H9 (cell line): ENCODE data around the gene EMC9. TPM values are rescaled to one million over a fixed set of nuclear protein-coding genes. Genes with fewer than 3 reads are reported as not detected.

Experiments
- DNase-seq: peaks from one replicate; pipeline ENCODE4 v3.0.0-alpha.2; 2017
- H2AFZ ChIP-seq: one replicate; pipeline ENCODE4 v1.6.1; 2013; ENCODE audit warnings: mild to moderate bottlenecking, low read length, control low read depth, moderate library complexity
- H2AK5ac ChIP-seq: 2 replicates; pipeline ENCODE4 v1.6.1; 2013; ENCODE audit warnings: low read length, control low read depth, mixed read lengths; ENCODE audit not compliant: insufficient read length
- H2BK120ac ChIP-seq: one replicate; pipeline ENCODE4 v1.6.1; 2013; ENCODE audit warnings: low read depth, mild to moderate bottlenecking, low read length, control low read depth, inconsistent platforms; ENCODE audit not compliant: poor library complexity, severe bottlenecking
- H2BK12ac ChIP-seq: 2 replicates; pipeline ENCODE4 v1.6.1; 2013; ENCODE audit warnings: low read length, control low read depth, mixed read lengths, low read depth; ENCODE audit not compliant: insufficient read length
- H2BK15ac ChIP-seq: 2 replicates; pipeline ENCODE4 v1.6.1; 2013; ENCODE audit warnings: low read depth, low read length, control low read depth
- H2BK20ac ChIP-seq: one replicate; pipeline ENCODE4 v1.6.1; 2013; ENCODE audit warnings: low read depth, mild to moderate bottlenecking, low read length, control low read depth, inconsistent platforms; ENCODE audit not compliant: poor library complexity, severe bottlenecking
- H2BK5ac ChIP-seq: 2 replicates; pipeline ENCODE4 v1.6.1; 2013; ENCODE audit warnings: low read length, control low read depth, mixed read lengths; ENCODE audit not compliant: insufficient read length
- H3K14ac ChIP-seq: 2 replicates; pipeline ENCODE4 v1.6.1; 2013; ENCODE audit warnings: low read length, control low read depth; ENCODE audit not compliant: insufficient read depth
- H3K18ac ChIP-seq: 2 replicates; pipeline ENCODE4 v1.6.1; 2013; ENCODE audit warnings: low read depth, mild to moderate bottlenecking, mixed read lengths, low read length, control low read depth; ENCODE audit not compliant: insufficient read length
- H3K23ac ChIP-seq: 2 replicates; pipeline ENCODE4 v1.6.1; 2013; ENCODE audit warnings: low read length, control low read depth, mixed read lengths, low read depth; ENCODE audit not compliant: insufficient read length
- H3K23me2 ChIP-seq: 2 replicates; pipeline ENCODE4 v1.6.1; 2013; ENCODE audit warnings: low read depth, mild to moderate bottlenecking, mixed read lengths, low read length, control low read depth; ENCODE audit not compliant: insufficient read length, poor library complexity, severe bottlenecking
- H3K27ac ChIP-seq: 2 replicates; pipeline ENCODE4 v1.5.1; 2013; ENCODE audit warnings: low read length, control low read depth, mixed read lengths, low read depth; ENCODE audit not compliant: insufficient read length
- H3K27me3 ChIP-seq: 2 replicates; pipeline ENCODE4 v1.6.1; 2013; ENCODE audit warnings: low read length, control low read depth, inconsistent platforms; ENCODE audit not compliant: insufficient read depth
- H3K4ac ChIP-seq: 2 replicates; pipeline ENCODE4 v1.6.1; 2013; ENCODE audit warnings: low read depth, mild to moderate bottlenecking, control low read depth, inconsistent platforms, low read length, moderate library complexity
- H3K4me1 ChIP-seq: 2 replicates; pipeline ENCODE4 v1.6.1; 2013; ENCODE audit warnings: low read length, control low read depth, inconsistent platforms; ENCODE audit not compliant: insufficient read depth
- H3K4me2 ChIP-seq: 2 replicates; pipeline ENCODE4 v1.6.1; 2013; ENCODE audit warnings: low read length, control low read depth, mixed read lengths; ENCODE audit not compliant: insufficient read length, insufficient read depth
- H3K56ac ChIP-seq: 2 replicates; pipeline ENCODE4 v1.6.1; 2013; ENCODE audit warnings: low read depth, mild to moderate bottlenecking, mixed read lengths, low read length, control low read depth; ENCODE audit not compliant: insufficient read length
- H3K79me1 ChIP-seq: 2 replicates; pipeline ENCODE4 v1.6.1; 2013; ENCODE audit warnings: low read depth, mild to moderate bottlenecking, moderate library complexity, low read length, control low read depth, inconsistent platforms; ENCODE audit not compliant: insufficient read depth, poor library complexity, severe bottlenecking
- H3K79me2 ChIP-seq: 2 replicates; pipeline ENCODE4 v1.6.1; 2013; ENCODE audit warnings: low read length, control low read depth, inconsistent platforms; ENCODE audit not compliant: insufficient read depth
- H3K9ac ChIP-seq: 2 replicates; pipeline ENCODE4 v1.6.1; 2013; ENCODE audit warnings: low read length, control low read depth, mixed read lengths; ENCODE audit not compliant: insufficient read length; ENCODE audit errors: extremely low read depth
- H3K9me3 ChIP-seq: one replicate; pipeline ENCODE4 v1.6.1; 2013; ENCODE audit warnings: low read depth, low read length, inconsistent platforms; ENCODE audit not compliant: control insufficient read depth
- H3T11ph ChIP-seq: one replicate; pipeline ENCODE4 v1.6.1; 2013; ENCODE audit warnings: mild to moderate bottlenecking, low read length, control low read depth, inconsistent platforms
- H4K20me1 ChIP-seq: one replicate; pipeline ENCODE4 v1.6.1; 2013; ENCODE audit not compliant: control insufficient read depth, insufficient read length, insufficient read depth
- H4K5ac ChIP-seq: 2 replicates; pipeline ENCODE4 v1.6.1; 2013; ENCODE audit warnings: low read depth, mild to moderate bottlenecking, mixed read lengths, low read length, control low read depth; ENCODE audit not compliant: insufficient read length
- H4K8ac ChIP-seq: replicated peaks from 2 replicates; pipeline ENCODE4 v1.6.1; 2013; ENCODE audit warnings: low read length, control low read depth, mixed read lengths, low read depth; ENCODE audit not compliant: insufficient read length
- H4K91ac ChIP-seq: 2 replicates; pipeline ENCODE4 v1.6.1; 2013; ENCODE audit warnings: low read depth, mild to moderate bottlenecking, moderate library complexity, mixed read lengths, low read length, control low read depth; ENCODE audit not compliant: insufficient read length
- H3K27ac Mint-ChIP-seq, 3 experiments: 2 replicates in 2 of 3; 3 replicates in 1 of 3; pipeline ENCODE4 v1.8.0; 2020 to 2021; ENCODE audit warnings: mixed read lengths in 3 of 3, mild to moderate bottlenecking in 1 of 3, moderate library complexity in 1 of 3
- H3K27me3 Mint-ChIP-seq: 2 replicates; pipeline ENCODE4 v1.8.0; 2021; ENCODE audit warnings: low read depth, mild to moderate bottlenecking, moderate library complexity, mixed read lengths
- H3K36me3 Mint-ChIP-seq, 3 experiments: 2 replicates in 2 of 3; 3 replicates in 1 of 3; pipeline ENCODE4 v1.8.0; 2020 to 2021; ENCODE audit warnings: low read depth in 3 of 3, mixed read lengths in 3 of 3; ENCODE audit not compliant: insufficient read depth in 1 of 3
- H3K4me1 Mint-ChIP-seq, 2 experiments: 2 replicates each; pipeline ENCODE4 v1.8.0; 2020; ENCODE audit warnings: mixed read lengths in 2 of 2
- H3K4me3 Mint-ChIP-seq, 2 experiments: 2 replicates in 1 of 2; 3 replicates in 1 of 2; pipeline ENCODE4 v1.8.0; 2020 to 2021; ENCODE audit warnings: mild to moderate bottlenecking in 2 of 2, mixed read lengths in 2 of 2, moderate library complexity in 1 of 2
- H3K9me3 Mint-ChIP-seq, 2 experiments: 2 replicates in 1 of 2; 3 replicates in 1 of 2; pipeline ENCODE4 v1.8.0; 2020; ENCODE audit warnings: mild to moderate bottlenecking in 2 of 2, mixed read lengths in 2 of 2, moderate library complexity in 1 of 2
- CTCF ChIP-seq: fragments of 200-600 bp; sonication (generic); conservative IDR thresholded peaks from 3 replicates; pipeline ENCODE4 v1.8.0; 2021; ENCODE audit warnings: antibody characterized with exemption, mild to moderate bottlenecking
- WGBS: extraction: QIAGEN DNeasy Blood & Tissue Kit; methylation state at CpG from one replicate; pipeline ENCODE4 v1.1.7; 2013; ENCODE audit warnings: missing lambda C conversion rate, low lambda C conversion rate, mixed read lengths; ENCODE audit not compliant: insufficient read length; ENCODE audit errors: extremely low coverage; 5-methylcytosine and 5-hydroxymethylcytosine counted together
- total RNA-seq: library from RNA; stranded (reverse); gene quantifications from 2 replicates; pipeline ENCODE4 v1.2.1, GENCODE V29; 2021

Gene EMC9
- total RNA-seq, 1 experiment from 2014 or later: 52.9 TPM

GRCh38 chr14:24189059-24189375, 47.6 kb upstream of the EMC9 start:
- H2BK120ac ChIP-seq: no peak overlapping the region
- no peaks in the 10 kb centered on the region for H3K23me2 ChIP-seq
- no peak overlapping the region for H4K5ac ChIP-seq
- H4K8ac ChIP-seq: no peak overlapping the region
- H2BK12ac ChIP-seq: no peak overlapping the region
- H2BK15ac ChIP-seq: no peak overlapping the region
- H3K27ac ChIP-seq: no peak overlapping the region
- H3K9me3 ChIP-seq: no peaks in the 10 kb centered on the region
- H3K4me2 ChIP-seq: no peak overlapping the region
- no peak overlapping the region for H2BK20ac ChIP-seq
- Mint-ChIP-seq H3K4me1 (peaks cover 15 to 17% of the 10 kb centered on the region in 2 experiments), H3K27ac (peak overlapping the region in 2 of 3 experiments; percentile 37 to 63; a peak in 4 of 7 replicates), H3K27me3 (no peaks in the 10 kb centered on the region), H3K36me3 (peaks cover 23 to 72% (median 60%) of the 10 kb centered on the region in 3 experiments), H3K9me3 (no peaks in the 10 kb centered on the region), H3K4me3 (peak overlapping the region; percentile 94 to 95)
- no peak overlapping the region for H3K23ac ChIP-seq
- no peaks in the 10 kb centered on the region for H3K27me3 ChIP-seq
- no peak for DNase-seq
- H3K4me1 ChIP-seq: no peaks in the 10 kb centered on the region; the same call in 1 of the 2 replicates
- H3K18ac ChIP-seq: no peak overlapping the region
- H2BK5ac ChIP-seq: no peak overlapping the region
- no peak overlapping the region for H3K4ac ChIP-seq
- no CpG with 5 or more reads among the region's 3 CpGs for WGBS
- no peak overlapping the region for H2AFZ ChIP-seq
- no peaks in the 10 kb centered on the region for H4K20me1 ChIP-seq
- no peak overlapping the region for H3K14ac ChIP-seq
- H3K9ac ChIP-seq: no peak overlapping the region
- no peaks in the 10 kb centered on the region for H3K79me2 ChIP-seq
- no peak overlapping the region for H3T11ph ChIP-seq
- no peak for TF ChIP-seq CTCF
- no peak overlapping the region for H4K91ac ChIP-seq
- no peak overlapping the region for H3K56ac ChIP-seq
- peaks cover 4% of the 10 kb centered on the region for H3K79me1 ChIP-seq
- no peak overlapping the region for H2AK5ac ChIP-seq
